ENCODE measurements around the gene C2CD3.
"Not testable (repeated sequence)": the region's sequence is repeated elsewhere in the genome, so short reads cannot be mapped to it uniquely, and the experiment has no call there.

Gene C2CD3

DNA sequence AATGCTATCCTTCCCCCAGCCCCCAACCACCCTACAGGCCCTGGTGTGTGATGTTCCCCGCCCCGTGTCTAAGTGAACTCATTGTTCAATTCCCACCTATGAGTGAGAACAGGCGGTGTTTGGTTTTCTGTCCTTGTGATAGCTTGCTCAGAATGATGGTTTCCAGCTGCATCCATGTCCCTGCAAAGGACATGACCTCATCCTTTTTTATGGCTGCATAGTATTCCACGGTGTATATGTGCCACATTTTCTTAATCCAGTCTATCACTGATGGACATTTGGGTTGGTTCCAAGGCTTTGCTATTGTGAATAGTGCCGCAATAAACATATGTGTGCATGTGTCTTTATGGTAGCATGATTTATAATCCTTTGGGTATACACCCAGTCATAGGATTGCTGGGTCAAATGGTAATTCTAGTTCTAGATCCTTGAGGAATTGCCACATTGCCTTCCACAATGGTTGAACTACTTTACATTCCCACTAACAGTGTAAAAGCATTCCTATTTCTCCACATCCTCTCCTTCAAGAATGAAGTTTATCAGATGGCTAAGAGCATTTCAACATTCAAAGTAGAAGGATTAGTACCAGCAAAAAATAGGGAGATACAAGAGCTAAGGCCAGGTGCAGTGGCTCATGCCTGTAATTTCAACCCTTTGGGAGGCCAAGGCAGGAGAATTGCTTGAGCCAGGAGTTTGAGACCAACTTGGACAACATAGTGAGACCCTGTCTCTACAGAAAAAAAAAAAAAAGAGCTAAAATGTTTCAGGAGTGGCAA lies 50.4 kb downstream of the C2CD3 start:
- peak; percentile 83 for DNase-seq (ENCODE audit: low read depth)

DNA sequence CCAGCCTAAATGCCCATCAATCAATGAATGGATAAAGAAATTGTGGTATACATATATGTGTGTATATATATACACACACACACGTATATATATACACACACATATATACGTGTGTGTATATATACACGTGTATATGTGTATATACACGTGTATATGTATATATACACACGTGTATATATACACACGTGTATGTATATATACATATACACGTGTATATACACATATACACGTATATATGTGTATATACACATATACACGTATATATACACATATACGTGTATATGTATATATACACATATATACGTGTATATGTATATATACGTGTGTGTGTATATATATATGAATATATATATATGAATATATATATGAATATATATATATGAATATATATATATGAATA lies 54.1 kb downstream of the C2CD3 start:
- DNase-seq (ENCODE audit: low read depth), result no peak

DNA sequence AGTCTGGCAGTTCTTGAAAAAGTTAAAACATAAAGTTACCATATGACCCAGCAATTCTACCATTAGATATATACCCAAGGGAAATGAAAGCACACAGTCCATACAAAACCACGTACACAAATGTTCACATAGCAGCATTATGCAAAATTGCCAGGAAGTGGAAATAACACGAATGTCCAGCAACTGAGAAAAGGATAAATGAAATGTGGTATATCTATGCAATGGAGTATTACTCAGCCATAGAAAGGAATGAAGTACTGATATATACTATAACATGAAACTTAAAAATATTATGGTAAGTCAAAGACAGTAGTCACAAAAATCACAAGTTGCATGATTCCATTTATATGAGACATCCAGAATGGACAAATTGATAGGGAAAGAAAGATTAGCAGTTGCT lies 57.9 kb downstream of the C2CD3 start:
- no peak for DNase-seq (ENCODE audit: low read depth)

DNA sequence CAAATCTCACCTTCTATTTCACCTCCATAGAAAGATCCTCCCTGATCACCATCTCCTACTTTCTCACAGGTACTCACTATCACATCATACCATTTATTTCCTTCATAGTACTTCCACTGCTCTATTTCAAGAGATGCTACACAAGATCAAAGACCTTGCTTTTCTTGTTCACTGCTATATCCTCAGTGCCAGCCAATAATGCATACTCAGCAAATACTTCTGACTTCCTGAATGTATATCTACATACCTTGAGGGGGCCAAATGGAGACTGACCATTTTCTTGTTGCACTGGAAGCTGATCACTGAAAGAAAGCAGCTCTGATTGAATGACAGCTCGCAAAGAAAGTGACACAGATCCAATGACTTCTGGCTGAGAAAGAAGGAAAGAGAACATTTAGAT lies 64.7 kb downstream of the C2CD3 start:
- no peak for DNase-seq (ENCODE audit: low read depth)

DNA sequence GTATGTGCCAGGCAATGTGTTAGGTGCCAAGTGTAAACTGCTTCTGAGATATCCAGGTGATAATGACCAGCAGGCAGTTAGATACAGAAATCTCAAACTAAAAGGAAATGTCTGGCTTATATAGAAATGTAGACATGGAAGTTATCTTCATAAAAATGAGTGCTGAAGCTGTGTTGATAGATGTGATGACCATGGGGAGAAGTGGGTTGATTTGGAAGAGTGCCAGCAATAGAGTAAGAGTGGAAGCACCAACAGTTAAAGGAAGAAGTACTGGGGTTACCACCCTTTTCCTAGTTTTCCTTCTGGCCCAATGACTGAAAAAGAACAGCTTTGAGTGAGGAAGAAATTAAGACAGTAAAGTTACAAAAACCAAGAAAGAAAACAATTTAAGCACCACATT lies 68.5 kb downstream of the C2CD3 start:
- no peak for DNase-seq (ENCODE audit: low read depth)

DNA sequence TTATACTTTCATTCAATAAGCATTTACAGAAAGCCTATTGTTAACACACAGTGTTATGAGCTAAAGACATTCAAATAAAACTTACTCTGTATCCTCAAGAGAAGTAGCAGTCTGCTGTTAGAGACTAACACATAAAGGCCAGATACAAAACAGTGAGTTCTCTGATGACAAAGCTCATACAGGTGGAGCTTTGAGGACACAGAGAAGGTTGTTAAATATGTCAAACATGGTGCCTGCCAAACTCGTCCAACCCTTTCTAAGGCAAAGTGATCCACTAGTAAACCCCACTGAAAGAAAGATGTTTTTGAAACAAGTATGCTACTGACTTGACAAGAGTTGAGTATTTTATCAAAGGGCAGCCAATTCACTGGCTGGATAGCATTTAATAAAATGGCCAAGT lies 70.1 kb downstream of the C2CD3 start:
- DNase-seq (ENCODE audit: low read depth), result no peak

DNA sequence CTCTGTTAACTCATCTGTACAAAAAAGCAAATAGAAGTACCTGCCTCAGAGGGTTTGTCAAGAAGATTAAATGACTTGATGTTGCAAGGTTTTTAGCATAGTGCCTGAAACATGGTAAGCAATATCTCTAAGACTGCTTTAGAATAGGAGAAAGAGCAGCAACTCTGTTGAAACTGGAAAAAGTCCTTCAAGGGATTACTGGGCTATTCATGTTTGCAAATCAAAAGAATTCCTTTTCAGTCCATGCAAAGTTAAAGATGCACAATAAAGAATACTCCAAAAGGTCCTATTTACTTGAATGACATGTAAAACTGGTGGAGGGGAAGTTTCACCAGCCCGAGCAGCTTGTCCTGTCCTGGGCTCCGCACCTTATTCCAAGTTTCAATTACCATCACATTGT lies 70.6 kb downstream of the C2CD3 start:
- no peak for DNase-seq (ENCODE audit: low read depth)

DNA sequence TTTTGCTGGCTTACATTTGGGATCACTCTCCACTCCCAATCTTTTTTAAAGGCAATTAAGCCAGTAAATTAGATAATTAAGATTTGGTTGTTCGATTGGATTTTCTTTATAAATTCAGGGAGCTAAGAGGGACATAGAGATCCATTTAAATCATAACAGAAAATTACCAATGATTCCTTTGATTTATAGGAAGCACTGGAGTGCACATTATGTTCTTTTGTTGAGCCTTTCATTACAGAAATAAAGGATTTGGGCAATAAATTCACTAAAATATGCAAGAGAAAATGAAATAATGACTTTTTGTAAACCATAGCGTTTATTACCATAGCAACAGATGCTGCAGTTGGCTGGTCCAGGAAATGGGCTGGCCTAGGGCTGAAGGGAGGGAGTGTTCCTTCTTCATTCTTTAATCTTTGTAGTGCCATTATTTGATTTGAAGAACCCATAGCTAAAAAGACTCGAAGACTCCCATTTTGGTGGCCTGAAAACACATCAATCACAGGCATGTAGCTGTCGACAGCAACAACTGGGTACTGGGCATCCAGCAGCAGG lies 73.0 kb downstream of the C2CD3 start:
- no peak for DNase-seq (ENCODE audit: low read depth)

DNA sequence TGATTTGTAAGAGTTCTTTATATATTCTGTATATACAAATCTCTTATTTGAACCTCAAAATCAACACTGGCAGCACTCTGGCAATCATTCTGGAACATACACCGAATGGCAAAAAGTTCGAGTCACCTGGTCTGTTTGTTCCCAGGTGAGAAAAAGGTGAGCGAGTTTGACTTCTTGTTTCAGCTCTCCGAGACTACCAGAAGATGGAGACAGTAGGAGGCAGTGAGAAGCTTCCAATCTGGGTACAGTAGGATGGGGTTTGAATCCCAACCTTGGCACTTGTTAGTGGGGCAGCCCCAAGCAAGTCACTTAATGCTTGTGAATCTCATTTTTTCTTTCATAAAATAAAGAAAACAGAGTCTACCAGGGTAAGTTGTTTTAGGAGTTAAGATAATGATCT lies 76.4 kb downstream of the C2CD3 start:
- no peak for DNase-seq (ENCODE audit: low read depth)

DNA sequence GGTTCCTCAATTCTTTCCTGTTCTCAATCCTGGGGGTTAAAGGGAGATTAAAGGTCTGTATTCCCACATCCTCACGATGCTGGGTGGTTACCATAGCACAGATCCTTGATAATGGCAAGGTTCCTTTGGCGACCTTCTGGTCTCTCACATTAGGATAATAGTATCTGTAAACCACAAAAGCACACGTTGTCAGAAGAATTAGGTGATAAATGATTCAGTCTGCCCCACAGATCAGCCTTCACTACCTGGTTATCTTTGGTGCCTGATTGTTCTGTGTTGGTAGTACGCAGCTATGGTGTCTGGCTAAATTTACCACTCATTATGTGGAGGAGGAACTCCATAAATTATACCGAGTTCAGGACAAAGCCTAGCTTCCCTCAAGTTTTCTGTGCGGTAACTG lies 78.4 kb downstream of the C2CD3 start:
- no peak for DNase-seq (ENCODE audit: low read depth)

DNA sequence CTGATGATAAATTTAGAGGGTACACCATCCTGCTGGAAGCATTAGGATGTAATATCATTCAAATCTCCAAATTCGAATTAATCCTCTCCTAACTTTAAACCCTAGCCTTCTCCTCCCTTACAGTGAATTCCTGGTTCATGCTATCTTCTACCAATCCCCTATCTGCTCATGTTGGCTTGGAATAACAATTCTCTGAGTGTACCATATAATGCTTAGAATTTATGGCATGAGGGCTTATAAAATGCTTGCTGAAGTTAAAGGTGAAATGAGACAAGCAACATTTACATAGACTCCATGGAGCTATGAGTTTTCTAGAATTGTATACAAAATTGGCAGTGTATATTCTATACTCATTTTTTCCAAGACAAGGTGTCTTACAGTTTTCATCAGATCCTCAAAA lies 79.3 kb downstream of the C2CD3 start:
- no peak for DNase-seq (ENCODE audit: low read depth)

DNA sequence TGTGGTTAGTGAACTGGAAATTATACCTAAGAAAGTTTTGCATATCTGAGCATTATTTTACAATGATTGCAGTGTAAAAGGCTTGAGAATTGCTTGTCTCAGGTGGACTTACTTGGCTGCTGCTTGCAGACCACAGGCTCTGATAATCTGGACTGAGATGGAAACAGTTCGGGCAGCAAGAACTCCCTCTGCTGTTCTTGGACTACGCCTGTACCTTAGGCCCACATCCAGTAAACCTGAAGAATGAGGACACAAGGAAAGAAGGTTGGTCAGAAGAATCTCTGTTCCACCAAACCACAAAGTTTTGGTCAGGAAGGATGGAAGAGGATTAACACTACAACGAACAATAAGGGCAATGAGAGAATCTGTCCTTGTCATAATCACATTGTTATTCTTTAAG lies 80.1 kb downstream of the C2CD3 start:
- peak; percentile 55 for DNase-seq (ENCODE audit: low read depth)

DNA sequence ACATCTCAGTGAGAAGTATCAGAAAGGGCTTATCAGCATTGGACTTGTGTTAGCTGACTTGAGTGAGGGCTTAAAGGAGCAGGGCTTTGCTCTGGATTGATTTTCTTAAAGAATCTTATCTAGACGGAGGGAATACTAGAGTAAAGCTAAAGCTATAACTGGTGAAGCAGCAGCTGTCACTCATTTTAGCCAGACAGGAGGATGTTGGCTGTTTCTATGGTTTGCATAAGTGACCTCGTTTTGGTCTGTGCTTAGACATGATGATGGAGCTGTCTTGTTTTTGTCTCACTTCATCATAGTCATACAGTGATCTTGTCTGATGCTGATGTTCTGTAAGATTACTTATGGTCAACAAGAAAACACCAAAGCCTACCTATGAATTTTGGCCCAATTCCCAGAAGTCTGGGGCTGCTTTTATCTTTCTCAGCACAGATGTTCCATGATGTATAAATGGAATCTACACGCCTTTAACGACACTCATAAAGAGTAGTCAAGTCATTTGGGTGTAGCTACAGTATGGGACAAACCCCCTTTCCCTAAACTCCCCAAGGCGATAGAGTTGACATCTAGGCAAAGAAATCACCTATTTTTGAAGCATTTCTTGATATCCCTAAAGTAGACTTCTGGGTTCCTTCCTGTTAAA lies 84.4 kb downstream of the C2CD3 start:
- peak; percentile 70 for DNase-seq (ENCODE audit: low read depth)

DNA sequence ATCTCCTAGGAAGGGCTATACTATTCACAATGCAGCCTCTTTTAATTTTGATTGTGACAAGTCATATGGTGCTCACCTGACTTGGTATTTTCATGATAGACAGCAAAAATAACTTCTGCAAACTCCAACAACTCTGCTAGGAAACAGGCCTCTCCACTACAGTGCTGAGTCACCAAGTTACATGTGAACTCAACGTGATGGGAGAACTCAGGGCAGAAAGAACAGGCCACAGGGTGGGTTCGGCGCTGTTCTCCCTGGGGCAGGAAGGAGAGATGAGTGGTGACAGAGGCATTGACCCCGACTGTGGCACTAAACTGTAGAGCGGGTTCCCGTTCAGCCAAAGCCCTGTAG lies 85.3 kb downstream of the C2CD3 start:
- DNase-seq (ENCODE audit: low read depth), result peak; percentile 74

DNA sequence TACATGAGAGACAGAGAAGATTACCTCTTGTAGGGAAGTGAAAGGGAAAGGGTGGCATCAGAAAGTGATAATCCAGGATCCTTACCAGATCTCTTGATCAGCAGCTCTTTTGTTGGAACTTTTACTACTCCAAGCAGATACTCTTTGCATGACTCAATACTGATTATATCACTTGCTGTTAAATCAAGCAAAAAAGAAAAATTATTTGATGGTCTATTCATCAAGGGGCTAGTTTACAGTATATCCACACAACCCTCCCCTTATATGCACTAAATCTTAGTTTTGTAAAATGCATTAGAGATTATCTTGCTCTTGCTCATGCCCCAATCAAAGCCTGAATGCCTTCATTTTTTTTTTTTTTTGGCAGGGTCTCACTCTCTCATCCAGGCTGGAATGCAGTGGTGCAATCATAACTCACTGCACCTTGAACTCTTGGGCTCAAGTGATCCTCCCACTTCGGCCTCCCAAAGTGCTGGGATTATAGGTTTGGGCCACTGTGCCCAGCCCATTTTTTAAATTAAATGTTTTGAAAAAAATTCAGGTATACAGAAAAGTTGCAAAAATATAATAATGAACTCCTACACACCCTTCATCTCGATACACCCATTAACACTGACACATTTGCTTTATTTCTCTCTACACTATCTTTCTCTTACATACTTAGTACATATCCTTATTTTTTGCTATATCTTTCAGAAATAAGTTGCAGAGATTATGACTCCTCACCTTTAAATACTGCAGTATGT lies 85.8 kb downstream of the C2CD3 start:
- peak; percentile 85 for DNase-seq (ENCODE audit: low read depth)

DNA sequence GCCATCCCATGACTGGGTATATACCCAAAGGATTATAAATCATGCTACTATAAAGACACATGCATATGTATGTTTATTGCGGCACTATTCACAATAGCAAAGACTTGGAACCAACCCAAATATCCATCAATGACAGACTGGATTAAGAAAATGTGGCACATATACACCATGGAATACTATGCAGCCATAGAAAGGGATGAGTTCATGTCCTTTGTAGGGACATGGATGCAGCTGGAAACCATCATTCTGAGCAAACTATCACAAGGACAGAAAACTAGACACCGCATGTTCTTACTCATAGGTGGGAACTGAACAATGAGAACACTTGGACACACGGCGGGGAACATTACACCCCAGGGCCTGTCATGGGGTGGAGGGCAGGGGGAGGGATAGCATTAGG lies 86.9 kb downstream of the C2CD3 start:
- DNase-seq (ENCODE audit: low read depth), result not testable (repeated sequence)

DNA sequence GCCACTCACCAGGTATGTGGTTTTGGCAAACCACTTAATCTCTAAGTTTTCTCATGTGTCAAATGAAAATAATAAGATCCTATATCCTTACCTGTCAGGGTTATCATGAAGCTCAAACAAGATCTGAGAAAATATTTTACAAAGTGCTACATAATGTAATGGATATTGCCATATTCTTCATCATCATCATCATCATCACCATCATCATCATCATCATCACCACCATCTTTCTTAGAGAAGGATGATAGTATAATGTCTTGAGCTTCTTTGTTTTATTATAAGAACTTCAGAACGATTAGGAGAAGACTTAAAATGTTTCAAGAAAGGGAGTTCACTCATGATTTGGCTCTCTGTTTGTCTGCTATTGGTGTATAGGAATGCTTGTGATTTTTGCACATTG lies 89.4 kb downstream of the C2CD3 start:
- DNase-seq (ENCODE audit: low read depth), result no peak

DNA sequence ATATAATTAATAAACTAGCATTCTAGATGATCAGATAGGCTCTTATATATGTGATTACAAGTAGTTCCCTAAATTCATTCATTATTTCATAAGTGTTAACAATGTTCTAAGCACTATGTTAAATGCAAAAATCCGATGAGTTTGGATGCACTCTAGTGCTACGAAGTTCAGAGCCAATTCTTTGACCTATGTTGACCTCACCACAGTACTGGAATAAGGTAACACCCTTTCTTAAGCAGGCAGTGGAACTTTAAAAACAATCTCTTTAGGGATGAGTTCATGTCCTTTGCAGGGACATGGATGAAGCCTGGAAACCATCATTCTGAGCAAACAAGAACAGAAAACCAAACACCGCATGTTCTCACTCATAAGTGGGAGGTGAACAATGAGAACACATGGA lies 93.6 kb downstream of the C2CD3 start:
- DNase-seq (ENCODE audit: low read depth), result no peak

DNA sequence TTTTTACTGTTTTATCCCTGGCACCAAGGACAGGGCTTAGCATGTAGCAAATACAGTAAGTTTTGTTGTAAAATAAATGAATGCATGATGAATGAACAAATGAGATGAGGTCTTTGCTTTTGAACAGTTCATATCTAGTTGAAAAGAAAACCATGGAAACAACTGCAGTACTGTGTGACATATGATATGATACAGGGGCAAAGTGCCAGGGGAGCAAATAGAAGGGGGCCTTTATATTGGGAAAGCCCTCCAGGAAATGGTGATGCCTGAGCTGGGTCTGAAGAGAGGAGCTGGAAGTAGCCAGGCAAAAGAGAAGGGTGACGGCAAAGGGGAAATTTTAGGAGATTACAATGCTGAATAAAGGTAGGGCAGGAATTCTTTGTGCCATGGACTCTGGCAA lies 98.1 kb downstream of the C2CD3 start:
- DNase-seq (ENCODE audit: low read depth), result no peak

DNA sequence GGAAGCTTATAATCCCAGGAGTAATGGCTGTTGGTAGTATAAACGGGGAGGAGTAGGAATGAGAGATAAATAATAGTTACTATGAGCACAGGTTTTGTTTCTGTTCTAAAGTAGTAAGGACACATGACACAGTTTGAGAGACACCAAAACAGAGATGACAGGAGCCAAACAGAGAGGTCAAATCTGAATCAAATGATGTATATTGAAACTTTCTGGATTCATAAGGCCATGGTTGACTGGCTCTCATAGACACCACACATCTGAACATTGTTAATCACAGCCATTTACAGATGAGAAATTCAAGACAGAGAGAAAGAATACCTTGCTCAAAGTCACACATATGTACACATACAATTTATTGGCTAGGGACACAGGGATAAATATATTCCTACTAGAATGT lies 98.5 kb downstream of the C2CD3 start:
- no peak for DNase-seq (ENCODE audit: low read depth)

DNA sequence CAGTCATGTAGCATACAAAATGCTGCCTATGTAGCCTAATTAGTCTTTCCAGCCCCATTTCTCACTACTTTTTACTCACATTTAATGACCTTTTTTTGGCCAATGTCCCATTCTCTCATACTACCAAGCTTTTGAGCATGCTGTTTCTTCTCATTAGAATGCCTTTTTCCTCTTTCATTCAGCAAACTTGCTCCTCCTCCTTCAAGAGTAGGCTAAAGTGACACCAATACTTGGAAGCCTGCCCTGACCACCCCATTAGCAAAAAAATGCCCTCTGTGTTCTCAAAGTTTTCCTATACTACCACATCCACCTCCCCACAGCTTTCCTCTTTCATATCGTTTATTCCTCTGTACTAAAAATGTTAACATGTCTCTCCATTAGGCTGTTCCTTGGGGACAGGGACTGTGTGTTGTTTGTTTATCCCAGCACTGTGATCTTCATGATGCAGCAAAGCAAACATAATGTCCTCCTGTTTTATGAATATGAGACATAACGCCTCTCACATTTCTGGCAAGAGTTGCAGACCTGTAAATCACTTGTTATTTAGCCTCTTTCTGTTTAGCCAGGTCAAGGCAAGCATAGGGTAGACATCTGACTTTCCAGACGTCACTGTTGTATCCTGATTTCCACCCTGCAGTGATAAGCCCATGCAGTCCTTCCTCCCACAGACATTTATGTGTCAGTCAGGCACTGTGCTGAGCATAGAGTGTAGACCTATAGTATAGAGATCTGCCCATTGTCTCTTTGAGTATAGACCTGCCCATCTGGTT lies 99.9 kb downstream of the C2CD3 start:
- peak; percentile 66 for DNase-seq (ENCODE audit: low read depth)
